Panc1 (cell line): ENCODE measurements around the gene EMB. TPM values are rescaled to one million over a fixed set of nuclear protein-coding genes. Genes with fewer than 3 reads are reported as not detected.
"Not testable (repeated sequence)": the region's sequence is repeated elsewhere in the genome, so short reads cannot be mapped to it uniquely, and the experiment has no call there.

Source experiments
- ATAC-seq: fragments of 200-7000 bp; cut with Tn5 transposase; 2 replicates; pipeline ENCODE4 v1.9.1; 2020; ENCODE audit warnings: mild to moderate bottlenecking, moderate library complexity
- Bru-seq: library from RNA; stranded (reverse); fragments of 400-500 nt; gene quantifications from one replicate; lab custom pipeline; 2021; lab: Mats Ljungman, UMichigan
- BruChase-seq, 2 experiments: library from RNA; stranded (reverse); fragments of 400-500 nt; gene quantifications; one replicate each; lab custom pipeline; 2021; lab: Mats Ljungman, UMichigan
- BruUV-seq: library from RNA; stranded (reverse); fragments of 400-500 nt; replicated peaks from 2 replicates; lab custom pipeline; 2021; lab: Mats Ljungman, UMichigan
- CTCF ChIA-PET: fragments of 300-600 bp; sonication (Branson Sonifier 250); formaldehyde crosslinking; loops from one replicate; lab custom pipeline; 2022; ENCODE audit warnings: antibody characterized with exemption; lab: Charles Lee
- POLR2A ChIA-PET: fragments of 300-600 bp; sonication (Branson Sonifier 250); formaldehyde crosslinking; loops from one replicate; lab custom pipeline; 2022; ENCODE audit warnings: antibody characterized with exemption; lab: Charles Lee
- DNase-seq: peaks from one replicate; pipeline ENCODE4 v3.0.0-alpha.2; 2010; ENCODE audit warnings: low read depth, low spot score
- H3K27ac ChIP-seq: 2 replicates; pipeline ENCODE4 v1.5.1; 2011; ENCODE audit warnings: mild to moderate bottlenecking, low read length, inconsistent platforms
- H3K27me3 ChIP-seq: fragments of 200-500 bp; sonication (Bioruptor generic); 2 replicates; pipeline ENCODE4 v1.6.0; 2014; ENCODE audit warnings: low read length, inconsistent platforms; ENCODE audit not compliant: control insufficient read depth, insufficient read depth
- H3K36me3 ChIP-seq: fragments of 200-500 bp; sonication (Bioruptor generic); 2 replicates; pipeline ENCODE4 v1.5.1; 2014; ENCODE audit warnings: inconsistent platforms, mild to moderate bottlenecking, low read length, moderate library complexity; ENCODE audit not compliant: control insufficient read depth, insufficient read depth
- H3K4me1 ChIP-seq: 2 replicates; pipeline ENCODE4 v1.5.1; 2011; ENCODE audit warnings: inconsistent platforms, mild to moderate bottlenecking, low read length, moderate library complexity; ENCODE audit not compliant: control insufficient read depth, insufficient read depth
- H3K4me3 ChIP-seq, 2 experiments: 2 replicates each; pipeline ENCODE4 v1.5.1; 2011 to 2012; ENCODE audit warnings: low read depth in 2 of 2, low read length in 2 of 2, mild to moderate bottlenecking in 2 of 2, inconsistent platforms in 1 of 2, moderate library complexity in 1 of 2
- H3K9me3 ChIP-seq: fragments of 200-500 bp; sonication (Bioruptor generic); 2 replicates; pipeline ENCODE4 v1.5.1; 2014; ENCODE audit warnings: low read depth, mild to moderate bottlenecking, inconsistent platforms, low read length, moderate library complexity; ENCODE audit not compliant: control insufficient read depth, insufficient read depth
- CTCF ChIP-seq: fragments of 450-650 bp; IDR thresholded peaks from 2 replicates; pipeline ENCODE4 v1.5.1; 2017; ENCODE audit warnings: mild to moderate bottlenecking
- POLR2AphosphoS5 ChIP-seq: IDR thresholded peaks from 2 replicates; pipeline ENCODE4 v1.6.1; 2012; ENCODE audit warnings: mild to moderate bottlenecking, low read depth, low read length, moderate library complexity
- REST ChIP-seq, 2 experiments: IDR thresholded peaks; 2 replicates each; pipeline ENCODE4 v1.6.1; 2011 to 2012; ENCODE audit warnings: low read depth in 2 of 2, control low read depth in 1 of 2, low read length in 1 of 2, mild to moderate bottlenecking in 1 of 2, moderate library complexity in 1 of 2; ENCODE audit not compliant: insufficient read depth in 1 of 2
- SIN3A ChIP-seq: IDR thresholded peaks from 2 replicates; pipeline ENCODE4 v1.6.1; 2012; ENCODE audit warnings: low read depth, mild to moderate bottlenecking, low read length, moderate library complexity, borderline replicate concordance; ENCODE audit not compliant: insufficient read depth
- TCF7L2 ChIP-seq: IDR thresholded peaks from 2 replicates; pipeline ENCODE4 v1.6.1; 2011; ENCODE audit warnings: mild to moderate bottlenecking, low read depth, low read length, inconsistent platforms
- in situ Hi-C: cut with HindIII; loops from 2 replicates; pipeline ENCODE4 v1.10.0; 2016; ENCODE audit warnings: low sequenced_read_pairs, low pct_unique_long_range_greater_than_20kb
- intact Hi-C: fragments of 100-400 bp; cut with micrococcal nuclease; formaldehyde crosslinking; loops from one replicate; pipeline ENCODE4 v1.10.0; 2022; ENCODE audit not compliant: unreplicated experiment
- long read RNA-seq: library from polyadenylated mRNA; unstranded; transcript quantifications from one replicate; pipeline ENCODE4 v2.0.0, GENCODE V29; 2021; ENCODE audit not compliant: unreplicated experiment
- polyA plus RNA-seq: library from polyadenylated mRNA; unstranded; fragments of >200 nt; gene quantifications from one replicate; pipeline ENCODE4 v1.2.1, GENCODE V29; 2012; ENCODE audit warnings: missing spikeins; ENCODE audit not compliant: insufficient read length
- total RNA-seq: library from RNA; stranded (reverse); gene quantifications from one replicate; pipeline ENCODE4 v1.2.1, GENCODE V29; 2021; ENCODE audit not compliant: unreplicated experiment

Gene EMB
- total RNA-seq = 65.9 TPM
- 21.2 TPM for polyA plus RNA-seq
- Bru-seq, nascent RNA = percentile 82 among the genes with signal in this experiment
- BruChase-seq, experiment 1, labeled RNA remaining after a 2-hour chase = percentile 95 among the genes with signal in this experiment
- BruChase-seq, experiment 2, labeled RNA remaining after a 6-hour chase = percentile 91 among the genes with signal in this experiment
- long read RNA-seq, full-length matches to known transcripts = 45 of 61 reads
- long read RNA-seq, partial matches to known transcripts = 4 of 61 reads
- long read RNA-seq, other reads (novel, unspliced or antisense) = 12 of 61 reads

- in situ Hi-C loops (no loop called here), intact Hi-C loops (no loop called here)
- POLR2A ChIA-PET = interaction anchor here (0.7 kb wide), 2 partner anchors 40 to 230 kb away, joined by 8 to 11 read pairs; no protein-coding TSS in a partner anchor
Measured at GRCh38 chr5:50440651-50441492, at the start of gene EMB. EMB (minus strand) TSS chr5:50441288; CDS start chr5:50441151, 137 bp downstream.

DNA sequence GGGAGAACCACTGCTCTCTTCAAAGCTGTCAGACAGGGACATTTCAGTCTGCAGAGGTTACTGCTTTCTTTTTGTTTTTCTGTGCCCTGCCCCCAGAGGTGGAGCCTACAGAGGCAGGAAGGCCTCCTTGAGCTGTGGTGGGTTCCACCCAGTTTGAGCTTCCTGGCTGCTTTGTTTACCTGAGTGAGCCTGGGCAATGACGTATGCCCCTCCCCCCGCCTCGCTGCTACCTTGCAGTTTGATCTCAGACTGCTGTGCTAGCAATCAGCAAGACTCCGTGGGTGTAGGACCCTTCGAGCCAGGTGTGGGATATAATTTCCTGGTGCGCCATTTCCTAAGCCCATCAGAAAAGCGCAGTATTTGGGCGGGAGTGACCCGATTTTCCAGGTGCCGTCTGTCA, 48.4 kb upstream of the EMB start:
- H3K36me3 ChIP-seq, BruUV-seq, H3K9me3 ChIP-seq, H3K4me3 ChIP-seq, H3K4me1 ChIP-seq, CTCF ChIA-PET, H3K27me3 ChIP-seq, intact Hi-C loops, DNase-seq, in situ Hi-C loops, H3K27ac ChIP-seq, ATAC-seq: not testable (repeated sequence)
- POLR2A ChIA-PET = interaction anchor here (0.7 kb wide), 1 partner anchor 216 kb away, joined by 5 read pairs; no protein-coding TSS in a partner anchor

More at GRCh38 chr5:50440651-50441492, at the start of gene EMB:
- peak; percentile 27 for DNase-seq
- ATAC-seq = peak; percentile 97
- Histone ChIP-seq H3K4me3 (peak within 1 kb of the TSS; percentile 74 to 84), H3K4me1 (peaks cover 4% of the 10 kb centered on the region; the same call in 1 of the 2 replicates), H3K27ac (peak within 1 kb of the TSS; percentile 95), H3K36me3 (no peaks in the 10 kb centered on the region), H3K27me3 (no peaks in the 10 kb centered on the region), H3K9me3 (no peaks in the 10 kb centered on the region)
- TF ChIP-seq TCF7L2 (no peak), POLR2AphosphoS5 (peak; percentile 77; the same call in 1 of the 2 replicates), SIN3A (0 out of 2 replicates have a peak, but pooled peaks have one; percentile 61), REST (IDR thresholded peaks at IDR 0.05; ENCODE audit: insufficient read depth in 1 of 2, low read depth in 2 of 2, low read length in 1 of 2) (no peak), CTCF (peak; percentile 43)
- CTCF ChIA-PET = interaction anchor here (0.8 kb wide), 1 partner anchor 310 kb away, joined by 3 read pairs; no protein-coding TSS in a partner anchor
- no TSS peak for BruUV-seq

DNA sequence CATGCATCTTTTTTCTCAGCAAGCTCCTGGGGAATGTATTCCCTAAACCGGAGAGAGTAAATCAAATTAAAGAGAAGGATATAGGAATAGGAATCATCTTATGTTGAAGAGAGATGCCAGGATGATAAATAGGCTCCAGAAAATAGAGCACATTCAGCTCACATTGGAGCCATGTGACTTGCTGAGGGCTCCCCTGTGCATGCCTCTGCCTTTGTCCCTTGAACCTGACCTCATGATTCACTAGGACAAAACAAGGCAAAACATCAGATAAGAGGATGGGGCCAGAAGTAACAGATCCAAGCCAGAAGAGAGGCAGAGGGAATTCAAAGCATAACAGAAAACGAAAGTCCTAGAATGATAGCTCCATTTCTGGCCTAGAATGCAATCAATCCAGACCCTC, 37.7 kb upstream of the EMB start:
- H3K27me3 ChIP-seq, H3K36me3 ChIP-seq, intact Hi-C loops, DNase-seq, ATAC-seq, POLR2A ChIA-PET, H3K9me3 ChIP-seq, BruUV-seq, H3K4me1 ChIP-seq, in situ Hi-C loops, H3K27ac ChIP-seq, H3K4me3 ChIP-seq, CTCF ChIA-PET: not testable (repeated sequence)
